CD4-positive, alpha-beta T cell (primary cell): ENCODE results near the gene CORO1C. TPM values are rescaled to one million over a fixed set of nuclear protein-coding genes. Genes with fewer than 3 reads are reported as not detected.
A peak's percentile ranks its signal among the peaks of the same experiment; 100 is the strongest.

Source experiments
- ATAC-seq: fragments of 200-7000 bp; cut with Tn5 transposase; one replicate; pipeline ENCODE4 v1.10.0; 2022; ENCODE audit warnings: mild to moderate bottlenecking; ENCODE audit not compliant: poor library complexity
- CTCF ChIA-PET: fragments of 350-600 bp; sonication (Branson Sonifier 250); formaldehyde crosslinking; loops from one replicate; lab custom pipeline; 2021; ENCODE audit warnings: antibody characterized with exemption, inconsistent platforms; lab: Charles Lee
- POLR2A ChIA-PET: fragments of 350-600 bp; sonication (Branson Sonifier 250); formaldehyde crosslinking; loops from one replicate; lab custom pipeline; 2021; ENCODE audit warnings: antibody characterized with exemption, inconsistent platforms; lab: Charles Lee
- DNase-seq, 14 experiments: peaks; one replicate each; pipeline ENCODE4 v3.0.0-alpha.2; 2013 to 2020; ENCODE audit warnings: mixed read lengths in 2 of 14
- H3K27ac ChIP-seq, 2 donors: one replicate each; pipeline versions ENCODE4 v1.5.1 to v1.7.0; 2013; ENCODE audit warnings: low read length in 2 of 2, low read depth in 1 of 2, mild to moderate bottlenecking in 1 of 2
- H3K27me3 ChIP-seq, 2 experiments: 1 replicate in 1 of 2; 2 replicates in 1 of 2; pipeline versions ENCODE4 v1.6.1 to v1.7.0; 2013; ENCODE audit warnings: low read length in 2 of 2, control low read depth in 1 of 2, mild to moderate bottlenecking in 1 of 2, moderate library complexity in 1 of 2; ENCODE audit not compliant: insufficient read depth in 2 of 2, control insufficient read depth in 1 of 2
- H3K36me3 ChIP-seq: one replicate; pipeline ENCODE4 v1.6.1; 2013; ENCODE audit warnings: low read length, control low read depth; ENCODE audit not compliant: insufficient read depth
- H3K4me1 ChIP-seq: one replicate; pipeline ENCODE4 v1.6.1; 2013; ENCODE audit warnings: low read length, control low read depth; ENCODE audit not compliant: insufficient read depth
- H3K4me3 ChIP-seq: one replicate; pipeline ENCODE4 v1.5.1; 2013; ENCODE audit warnings: mild to moderate bottlenecking, low read length, moderate library complexity
- H3K9me3 ChIP-seq, 2 experiments: 1 replicate in 1 of 2; 2 replicates in 1 of 2; pipeline versions ENCODE4 v1.6.1 to v1.7.0; 2013; ENCODE audit warnings: low read length in 2 of 2, mild to moderate bottlenecking in 2 of 2, control low read depth in 1 of 2, moderate library complexity in 1 of 2; ENCODE audit not compliant: control insufficient read depth in 1 of 2, insufficient read depth in 1 of 2
- H3K27ac Mint-ChIP-seq: one replicate; pipeline ENCODE4 v1.8.0; 2020; ENCODE audit warnings: mixed read lengths
- H3K27me3 Mint-ChIP-seq: one replicate; pipeline ENCODE4 v1.8.0; 2021; ENCODE audit warnings: mixed read lengths
- H3K36me3 Mint-ChIP-seq: one replicate; pipeline ENCODE4 v1.8.0; 2021; ENCODE audit warnings: low read depth, mixed read lengths
- H3K4me1 Mint-ChIP-seq: one replicate; pipeline ENCODE4 v1.8.0; 2021; ENCODE audit warnings: low read depth, mixed read lengths
- H3K4me3 Mint-ChIP-seq: one replicate; pipeline ENCODE4 v1.8.0; 2020; ENCODE audit warnings: mild to moderate bottlenecking, mixed read lengths
- H3K9me3 Mint-ChIP-seq: one replicate; pipeline ENCODE4 v1.8.0; 2020; ENCODE audit warnings: mixed read lengths
- intact Hi-C, 2 experiments: fragments of 100-400 bp; cut with DNase I in 1 of 2; cut with micrococcal nuclease in 1 of 2; formaldehyde crosslinking; loops; one replicate each; pipeline versions ENCODE4 v1.15.1 to v1.9.0; 2023 to 2025; cut with DNase I, micrococcal nuclease
- total RNA-seq, 174 experiments: library from RNA in 2 of 174; stranded (reverse) in 2 of 174; gene quantifications; one replicate each; pipeline ENCODE4 v1.2.3 and lab custom pipeline; 2021 to 2026
- TF ChIP-seq, protein P1 (sequence below): fragments of 200-600 bp; IDR thresholded peaks from one replicate; pipeline ENCODE4 v1.8.0; 2022; ENCODE audit warnings: antibody characterized with exemption, mild to moderate bottlenecking

CORO1C gene
- total RNA-seq, 2 experiments from 2014 or later: 6.7 to 7.4 TPM

GRCh38 chr12:108612788-108613282 is 118.5 kb downstream of the CORO1C start:
- intact Hi-C loops: no loop called here
- ATAC-seq (no peak), DNase-seq (no peak)
- Mint-ChIP-seq H3K27ac (no peak overlapping the region), H3K27me3 (no peaks in the 10 kb centered on the region), H3K4me1 (peaks cover 26% of the 10 kb centered on the region), H3K4me3 (no peak overlapping the region), H3K9me3 (no peaks in the 10 kb centered on the region), H3K36me3 (peaks cover 22% of the 10 kb centered on the region)
- TF ChIP-seq, protein P1, sequence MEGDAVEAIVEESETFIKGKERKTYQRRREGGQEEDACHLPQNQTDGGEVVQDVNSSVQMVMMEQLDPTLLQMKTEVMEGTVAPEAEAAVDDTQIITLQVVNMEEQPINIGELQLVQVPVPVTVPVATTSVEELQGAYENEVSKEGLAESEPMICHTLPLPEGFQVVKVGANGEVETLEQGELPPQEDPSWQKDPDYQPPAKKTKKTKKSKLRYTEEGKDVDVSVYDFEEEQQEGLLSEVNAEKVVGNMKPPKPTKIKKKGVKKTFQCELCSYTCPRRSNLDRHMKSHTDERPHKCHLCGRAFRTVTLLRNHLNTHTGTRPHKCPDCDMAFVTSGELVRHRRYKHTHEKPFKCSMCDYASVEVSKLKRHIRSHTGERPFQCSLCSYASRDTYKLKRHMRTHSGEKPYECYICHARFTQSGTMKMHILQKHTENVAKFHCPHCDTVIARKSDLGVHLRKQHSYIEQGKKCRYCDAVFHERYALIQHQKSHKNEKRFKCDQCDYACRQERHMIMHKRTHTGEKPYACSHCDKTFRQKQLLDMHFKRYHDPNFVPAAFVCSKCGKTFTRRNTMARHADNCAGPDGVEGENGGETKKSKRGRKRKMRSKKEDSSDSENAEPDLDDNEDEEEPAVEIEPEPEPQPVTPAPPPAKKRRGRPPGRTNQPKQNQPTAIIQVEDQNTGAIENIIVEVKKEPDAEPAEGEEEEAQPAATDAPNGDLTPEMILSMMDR: no peak
- no peaks in the 10 kb centered on the region for H3K27me3 ChIP-seq
- H3K9me3 ChIP-seq: peaks cover 0 to 12% of the 10 kb centered on the region in 2 experiments
- H3K36me3 ChIP-seq: no peaks in the 10 kb centered on the region
- peaks cover 35% of the 10 kb centered on the region for H3K4me1 ChIP-seq
- no peak overlapping the region for H3K27ac ChIP-seq
- H3K4me3 ChIP-seq: no peak overlapping the region
- POLR2A ChIA-PET: interaction anchor here (1.8 kb wide), 1 partner anchor 51 kb away, joined by 7 read pairs; the partner anchor contains the start of genes ISCU and SART3
- CTCF ChIA-PET: interaction anchor here (2.1 kb wide), 1 partner anchor 23 kb away, joined by 5 read pairs; no protein-coding TSS in a partner anchor

DNA sequence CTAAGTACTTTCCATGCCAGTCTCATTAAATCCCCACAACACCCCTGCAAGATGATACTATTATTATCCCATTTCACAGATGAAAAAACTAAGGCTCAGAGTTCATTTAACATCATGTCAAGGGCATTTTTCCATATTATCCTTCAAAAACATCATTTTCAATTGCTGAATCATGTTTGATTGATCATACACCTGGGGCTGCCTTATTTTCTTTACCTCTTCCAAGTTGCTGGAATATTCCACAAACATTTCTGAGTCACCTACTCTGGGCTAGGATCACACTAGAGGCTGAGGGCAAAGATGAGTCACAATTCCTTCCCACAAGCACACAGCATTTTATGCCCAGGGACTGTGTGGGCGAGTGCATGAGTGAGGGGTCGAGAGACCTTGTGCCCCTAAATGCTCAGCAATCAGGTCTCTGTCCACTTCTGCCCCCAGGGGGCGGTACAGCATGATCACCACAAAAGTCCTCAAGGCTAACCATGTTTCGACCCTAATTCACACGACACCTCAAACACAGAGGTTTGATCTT is 119.4 kb downstream of the CORO1C start:
- POLR2A ChIA-PET: interaction anchor here (1.8 kb wide), 1 partner anchor 50 kb away, joined by 7 read pairs; the partner anchor contains the start of genes ISCU and SART3
- peaks cover 17% of the 10 kb centered on the region for H3K4me1 Mint-ChIP-seq
- H3K27ac Mint-ChIP-seq: peak overlapping the region; percentile 51
- Histone ChIP-seq H3K27ac (no peak overlapping the region), H3K9me3 (peaks cover 0 to 12% of the 10 kb centered on the region in 2 experiments), H3K4me1 (peaks cover 26% of the 10 kb centered on the region), H3K4me3 (no peak overlapping the region), H3K36me3 (no peaks in the 10 kb centered on the region), H3K27me3 (no peaks in the 10 kb centered on the region)
- no peaks in the 10 kb centered on the region for H3K27me3 Mint-ChIP-seq
- DNase-seq (peak in 13 of 14 experiments; percentile 32 to 87 (median 46)), ATAC-seq (peak; percentile 33)
- TF ChIP-seq, protein P1: peak; percentile 55
- intact Hi-C loops: no loop called here
- H3K36me3 Mint-ChIP-seq: peaks cover 13% of the 10 kb centered on the region
- CTCF ChIA-PET: interaction anchor here (0.8 kb wide), 1 partner anchor 22 kb away, joined by 4 read pairs; no protein-coding TSS in a partner anchor
- no peaks in the 10 kb centered on the region for H3K9me3 Mint-ChIP-seq
- H3K4me3 Mint-ChIP-seq: no peak overlapping the region

- intact Hi-C loops: no loop called here
- no peaks in the 10 kb centered on the region for H3K27me3 Mint-ChIP-seq
- ChIA-PET CTCF (interaction anchor here (0.8 kb wide), 1 partner anchor 23 kb away, joined by 4 read pairs; no protein-coding TSS in a partner anchor), POLR2A (interaction anchor here (0.6 to 1.6 kb wide), 3 partner anchors 42 to 49 kb away, joined by 3 to 4 read pairs (median 3); partner anchors contain the start of gene ISCU)
- H3K4me3 Mint-ChIP-seq: no peak overlapping the region
- ATAC-seq: no peak
- Histone ChIP-seq H3K9me3 (peaks cover 0 to 6% of the 10 kb centered on the region in 2 experiments), H3K4me1 (peaks cover 17% of the 10 kb centered on the region), H3K4me3 (no peak overlapping the region), H3K27ac (no peak overlapping the region), H3K27me3 (no peaks in the 10 kb centered on the region), H3K36me3 (no peaks in the 10 kb centered on the region)
- no peak for DNase-seq
- H3K4me1 Mint-ChIP-seq: peaks cover 9% of the 10 kb centered on the region
- H3K27ac Mint-ChIP-seq: no peak overlapping the region
- H3K9me3 Mint-ChIP-seq: no peaks in the 10 kb centered on the region
- H3K36me3 Mint-ChIP-seq: peaks cover 4% of the 10 kb centered on the region
- TF ChIP-seq, protein P1: no peak
Observed at GRCh38 chr12:108610856-108611605, 120.3 kb downstream of the CORO1C start.
